Measurements from ENCODE around the gene ELMO1. TPM values are rescaled to one million over a fixed set of nuclear protein-coding genes. Genes with fewer than 3 reads are reported as not detected.

ELMO1 gene
- total RNA-seq, 1 experiment from 2014 or later: 7.8 TPM

DNA sequence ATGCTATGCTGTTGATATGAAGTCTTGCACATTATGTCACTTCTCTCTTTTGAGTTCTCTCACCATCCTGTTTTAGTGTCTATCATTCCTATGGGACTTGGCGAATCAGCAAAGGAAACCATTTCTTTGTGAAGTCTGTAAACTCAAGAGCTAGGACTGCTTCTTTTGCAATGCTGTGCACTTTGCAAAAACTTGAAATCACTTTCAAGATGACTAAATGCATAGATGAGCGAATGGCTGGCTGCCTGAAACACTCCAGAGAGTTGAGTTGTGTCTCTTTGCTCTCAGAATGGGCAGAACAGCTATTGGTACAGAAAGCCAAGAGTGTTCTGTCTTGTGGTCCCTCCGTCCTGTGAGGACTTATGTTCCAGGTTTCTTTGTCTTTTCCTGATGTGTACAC is 18.3 kb upstream of the ELMO1 start:
- H2AK5ac ChIP-seq (ENCODE audit: insufficient read length, low read length): no peak overlapping the region
- no peaks in the 10 kb centered on the region for H3K9me3 ChIP-seq (ENCODE audit: control insufficient read depth, low read depth, low read length)
- H3K23ac ChIP-seq (ENCODE audit: insufficient read length, low read depth, low read length): no peak overlapping the region
- no peak overlapping the region for H2BK120ac ChIP-seq (ENCODE audit: low read depth, low read length, poor library complexity, severe bottlenecking)
- H3K27ac Mint-ChIP-seq: no peak overlapping the region
- no peaks in the 10 kb centered on the region for H3K27me3 ChIP-seq (ENCODE audit: insufficient read depth, low read length)
- TF ChIP-seq, protein P1, sequence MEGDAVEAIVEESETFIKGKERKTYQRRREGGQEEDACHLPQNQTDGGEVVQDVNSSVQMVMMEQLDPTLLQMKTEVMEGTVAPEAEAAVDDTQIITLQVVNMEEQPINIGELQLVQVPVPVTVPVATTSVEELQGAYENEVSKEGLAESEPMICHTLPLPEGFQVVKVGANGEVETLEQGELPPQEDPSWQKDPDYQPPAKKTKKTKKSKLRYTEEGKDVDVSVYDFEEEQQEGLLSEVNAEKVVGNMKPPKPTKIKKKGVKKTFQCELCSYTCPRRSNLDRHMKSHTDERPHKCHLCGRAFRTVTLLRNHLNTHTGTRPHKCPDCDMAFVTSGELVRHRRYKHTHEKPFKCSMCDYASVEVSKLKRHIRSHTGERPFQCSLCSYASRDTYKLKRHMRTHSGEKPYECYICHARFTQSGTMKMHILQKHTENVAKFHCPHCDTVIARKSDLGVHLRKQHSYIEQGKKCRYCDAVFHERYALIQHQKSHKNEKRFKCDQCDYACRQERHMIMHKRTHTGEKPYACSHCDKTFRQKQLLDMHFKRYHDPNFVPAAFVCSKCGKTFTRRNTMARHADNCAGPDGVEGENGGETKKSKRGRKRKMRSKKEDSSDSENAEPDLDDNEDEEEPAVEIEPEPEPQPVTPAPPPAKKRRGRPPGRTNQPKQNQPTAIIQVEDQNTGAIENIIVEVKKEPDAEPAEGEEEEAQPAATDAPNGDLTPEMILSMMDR (conservative IDR thresholded peaks at IDR 0.05): no peak
- no peaks in the 10 kb centered on the region for H3K4me1 ChIP-seq (ENCODE audit: insufficient read depth, low read length)
- H3K18ac ChIP-seq (ENCODE audit: insufficient read length, low read depth, low read length): no peak overlapping the region
- H4K5ac ChIP-seq (ENCODE audit: insufficient read length, low read depth, low read length): no peak overlapping the region
- no peak overlapping the region for H3K4me3 Mint-ChIP-seq
- no peaks in the 10 kb centered on the region for H3K4me1 Mint-ChIP-seq
- H3K9ac ChIP-seq (ENCODE audit: extremely low read depth, insufficient read length, low read length): no peak overlapping the region
- no peak overlapping the region for H2BK12ac ChIP-seq (ENCODE audit: insufficient read length, low read depth, low read length)
- no peak overlapping the region for H4K91ac ChIP-seq (ENCODE audit: insufficient read length, low read depth, low read length)
- no peak overlapping the region for H2BK5ac ChIP-seq (ENCODE audit: insufficient read length, low read length)
- no peak overlapping the region for H3K4me2 ChIP-seq (ENCODE audit: insufficient read depth, insufficient read length, low read length)
- H3K9me3 Mint-ChIP-seq: no peaks in the 10 kb centered on the region; a peak in 3 of 5 replicates
- H3K27me3 Mint-ChIP-seq (ENCODE audit: low read depth): no peaks in the 10 kb centered on the region
- no peak overlapping the region for H3T11ph ChIP-seq (ENCODE audit: low read length)
- no peak overlapping the region for H3K56ac ChIP-seq (ENCODE audit: insufficient read length, low read depth, low read length)
- H3K79me1 ChIP-seq (ENCODE audit: insufficient read depth, low read depth, low read length, poor library complexity, severe bottlenecking): no peaks in the 10 kb centered on the region
- H2BK15ac ChIP-seq (ENCODE audit: low read depth, low read length): no peak overlapping the region
- no peak overlapping the region for H3K27ac ChIP-seq (ENCODE audit: insufficient read length, low read depth, low read length)
- no peaks in the 10 kb centered on the region for H4K20me1 ChIP-seq (ENCODE audit: control insufficient read depth, insufficient read depth, insufficient read length)
- no peaks in the 10 kb centered on the region for H3K79me2 ChIP-seq (ENCODE audit: insufficient read depth, low read length)
- H4K8ac ChIP-seq (replicated peaks; ENCODE audit: insufficient read length, low read depth, low read length): no peak overlapping the region
- H3K36me3 Mint-ChIP-seq (ENCODE audit: insufficient read depth in 1 of 3, low read depth in 3 of 3): no peaks in the 10 kb centered on the region; a peak in 1 of 7 replicates
- WGBS (ENCODE audit: extremely low coverage, insufficient read length, low lambda C conversion rate): no CpG with 5 or more reads among the region's 3 CpGs
- no peak overlapping the region for H2BK20ac ChIP-seq (ENCODE audit: low read depth, low read length, poor library complexity, severe bottlenecking)
- no peak overlapping the region for H3K4ac ChIP-seq (ENCODE audit: low read depth, low read length)
- no peaks in the 10 kb centered on the region for H3K23me2 ChIP-seq (ENCODE audit: insufficient read length, low read depth, low read length, poor library complexity, severe bottlenecking)
- H2AFZ ChIP-seq (ENCODE audit: low read length): no peak overlapping the region
- no peak overlapping the region for H3K14ac ChIP-seq (ENCODE audit: insufficient read depth, low read length)
- no peak for DNase-seq
